Midbrain (tissue), 1 donor: ENCODE data around the gene POC1B.

ENCODE experiments used
- DNase-seq: peaks from one replicate; lab custom pipeline; 2025; lab: John Stamatoyannopoulos, UW

POC1B gene

DNA sequence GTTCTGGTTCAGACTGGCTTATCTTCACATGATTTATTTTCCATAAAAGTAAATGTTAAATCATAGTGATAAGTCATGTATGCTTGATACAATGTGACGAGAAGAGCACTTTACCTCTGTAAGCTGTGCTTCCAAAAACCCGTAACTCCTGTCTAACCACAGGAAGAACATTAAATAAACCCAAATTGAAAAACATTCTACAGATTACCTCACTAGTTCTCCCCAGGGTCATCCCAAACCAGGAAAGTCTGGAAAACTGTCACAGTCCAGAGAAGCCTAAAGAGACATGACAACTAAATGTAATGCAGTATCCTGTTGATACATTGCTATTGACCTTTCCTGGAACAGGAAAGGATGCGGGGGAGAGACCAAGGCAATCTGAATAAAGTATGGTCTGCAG is 141.0 kb downstream of the POC1B start:
- no peak for DNase-seq

DNA sequence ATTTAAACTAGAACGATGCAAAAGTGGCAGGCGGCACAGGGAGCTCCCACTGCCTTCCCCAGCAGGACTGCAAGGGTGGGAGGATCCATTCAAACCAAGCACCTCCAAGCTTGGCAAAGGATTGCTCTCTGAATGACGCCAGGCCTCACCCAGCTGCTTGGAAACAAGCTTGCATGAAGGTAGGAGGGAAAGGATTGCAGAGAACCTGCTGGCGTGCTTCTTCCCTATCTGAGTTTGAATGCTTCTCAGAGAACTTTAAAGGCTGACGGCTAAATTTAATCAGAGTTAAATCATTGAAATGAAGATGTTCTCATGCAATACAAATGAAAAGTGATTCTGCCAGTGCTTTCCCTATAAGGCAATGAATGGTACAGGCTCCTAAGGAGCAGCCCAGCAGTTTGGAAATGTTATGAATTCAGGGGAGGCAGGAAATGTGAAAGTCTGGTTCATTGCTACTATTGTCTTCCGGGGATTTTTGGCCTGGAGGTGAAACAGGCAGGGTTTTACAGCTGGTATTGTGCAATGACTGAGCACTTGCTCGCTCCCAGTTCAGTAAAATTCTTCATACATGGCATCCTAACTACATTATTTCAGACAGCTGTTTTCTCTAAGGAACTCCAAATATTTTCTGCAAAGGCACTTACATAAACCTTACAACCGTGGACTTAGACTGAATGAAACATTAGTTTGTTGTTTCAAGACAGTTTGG is 141.6 kb downstream of the POC1B start:
- no peak for DNase-seq

DNA sequence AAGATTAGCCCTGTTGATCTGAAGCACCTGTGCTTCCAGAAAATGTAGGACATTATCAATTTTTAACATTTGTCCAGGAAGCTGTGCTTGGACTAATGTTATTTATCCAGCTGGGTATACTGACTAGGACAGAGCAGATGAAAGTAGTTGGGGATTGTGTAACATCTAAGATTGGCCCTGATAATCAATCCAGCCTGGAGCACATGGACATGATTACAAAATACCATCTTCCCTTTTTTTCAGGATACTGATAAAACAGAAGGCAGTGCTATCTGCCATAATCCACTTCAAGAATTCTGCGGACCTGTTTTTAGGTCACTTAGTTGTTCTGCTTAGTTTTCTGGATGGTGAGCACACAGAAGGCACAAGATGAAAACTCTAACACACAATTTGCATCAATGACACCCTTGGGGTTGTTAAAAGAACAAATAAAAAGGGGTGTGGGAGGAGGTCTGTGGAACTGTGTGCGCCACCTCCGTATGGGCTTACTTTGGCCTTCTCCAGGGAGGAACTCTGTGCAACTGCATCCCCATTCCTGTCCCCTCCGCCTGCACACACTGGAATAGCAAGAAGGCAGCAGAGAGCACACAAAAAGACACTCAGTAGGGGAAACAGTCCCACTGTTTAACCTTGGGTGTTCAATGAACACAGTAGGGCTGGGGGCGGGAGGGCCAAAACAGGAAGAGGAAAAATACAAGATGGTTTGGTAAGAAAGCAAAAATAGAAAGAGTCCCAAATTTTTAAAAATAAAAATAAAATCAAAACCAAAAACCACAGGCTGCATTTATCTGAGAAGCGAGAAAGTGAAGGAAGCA is 142.4 kb downstream of the POC1B start:
- no peak for DNase-seq

DNA sequence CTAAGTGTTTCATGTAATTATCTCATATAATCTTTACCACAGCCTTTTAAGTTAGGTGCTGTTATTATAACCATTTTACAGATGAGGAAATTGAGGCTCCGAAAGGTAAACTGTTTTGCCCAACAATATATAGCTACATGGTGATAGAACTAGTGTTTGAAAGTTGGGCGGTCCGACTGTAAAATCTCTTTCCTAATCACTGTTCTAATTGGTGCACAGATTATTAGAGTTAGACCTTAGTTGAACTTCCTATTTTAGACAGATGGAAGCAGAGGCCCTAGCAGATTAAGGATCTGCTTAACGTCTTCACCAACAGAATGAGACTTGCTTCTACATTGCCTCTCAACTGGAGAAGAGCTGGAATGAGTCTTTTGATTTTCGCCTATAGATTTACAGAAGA is 143.5 kb downstream of the POC1B start:
- no peak for DNase-seq

DNA sequence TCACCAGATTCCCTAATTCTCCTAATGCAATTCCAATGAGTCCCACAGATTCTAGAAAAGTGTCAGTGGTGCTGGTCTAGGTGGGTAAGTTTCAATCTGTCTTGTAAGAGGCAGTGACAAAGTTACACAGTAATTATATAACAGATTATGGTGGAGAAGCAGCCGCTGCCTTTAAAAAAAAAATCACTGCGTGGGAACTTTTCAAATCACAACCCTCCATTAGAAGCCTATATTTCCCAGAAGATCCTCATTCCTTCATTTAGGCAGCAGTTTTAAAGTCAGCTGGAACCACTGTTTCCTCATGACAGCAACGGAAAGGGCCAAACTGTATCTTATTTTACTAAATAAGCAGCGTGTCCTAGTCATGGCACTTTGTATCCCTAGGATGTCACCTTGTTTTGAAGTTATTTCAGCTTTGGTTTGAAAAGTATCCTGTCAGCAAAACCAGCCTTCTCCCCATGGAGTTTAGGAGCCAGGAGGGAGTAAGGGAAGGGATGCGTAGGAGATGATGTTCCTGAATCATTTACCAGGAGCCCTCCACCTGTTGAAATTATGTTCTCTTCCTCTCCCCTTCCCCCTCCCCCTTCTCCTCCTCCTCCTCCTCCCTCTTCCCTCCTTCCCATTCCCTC is 145.9 kb downstream of the POC1B start:
- no peak for DNase-seq

DNA sequence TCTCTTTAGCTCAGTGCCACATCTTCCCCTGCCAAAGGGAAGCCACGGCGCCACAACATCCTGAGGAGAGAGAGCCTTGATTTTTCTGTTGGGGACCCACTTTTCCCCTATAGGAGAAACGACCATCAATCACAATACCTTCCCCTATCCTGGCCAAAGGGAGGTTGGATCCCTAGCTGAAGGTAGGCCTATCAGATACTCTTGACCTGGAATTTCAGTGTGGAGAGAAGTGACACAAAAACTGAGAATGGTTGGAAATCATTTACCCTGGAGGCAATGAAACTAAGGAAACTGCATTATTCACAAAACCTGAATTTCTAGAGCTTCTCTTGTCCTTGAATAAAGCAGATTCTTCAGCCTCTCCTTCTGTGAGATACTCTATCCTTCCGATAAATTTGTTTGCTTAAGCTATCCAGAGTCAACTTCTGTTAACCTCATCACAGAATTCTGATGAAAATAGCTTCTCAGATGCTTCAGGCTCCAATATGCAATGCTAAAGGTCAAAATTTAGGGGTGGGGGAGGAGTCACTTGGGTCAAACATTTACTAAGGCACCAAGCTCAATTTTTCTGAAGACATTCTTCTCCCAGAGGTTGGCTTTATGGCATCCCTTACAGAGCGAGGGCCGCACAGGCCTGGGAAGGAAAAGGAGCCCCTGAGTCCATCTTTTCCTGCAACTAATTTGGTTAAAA is 146.6 kb downstream of the POC1B start:
- DNase-seq = no peak

DNA sequence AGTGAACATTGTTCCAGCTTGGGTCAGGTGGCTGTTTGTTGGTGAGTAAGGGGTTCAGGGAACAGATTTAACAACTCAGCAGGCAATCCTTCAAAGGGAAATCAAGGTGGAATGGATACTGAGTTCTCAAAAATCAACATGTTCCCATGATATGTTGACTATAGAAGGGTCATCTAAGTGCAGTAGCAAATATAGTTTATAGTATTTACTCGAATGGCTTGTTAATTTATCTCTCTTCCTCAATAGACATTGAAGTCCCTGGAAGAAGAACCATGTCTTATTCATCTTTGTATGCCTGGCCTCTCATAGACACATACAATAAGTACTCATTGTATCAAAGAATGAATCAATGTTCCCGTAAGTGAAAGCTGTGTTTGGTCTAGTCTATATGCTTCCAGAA is 149.0 kb downstream of the POC1B start:
- DNase-seq = no peak

DNA sequence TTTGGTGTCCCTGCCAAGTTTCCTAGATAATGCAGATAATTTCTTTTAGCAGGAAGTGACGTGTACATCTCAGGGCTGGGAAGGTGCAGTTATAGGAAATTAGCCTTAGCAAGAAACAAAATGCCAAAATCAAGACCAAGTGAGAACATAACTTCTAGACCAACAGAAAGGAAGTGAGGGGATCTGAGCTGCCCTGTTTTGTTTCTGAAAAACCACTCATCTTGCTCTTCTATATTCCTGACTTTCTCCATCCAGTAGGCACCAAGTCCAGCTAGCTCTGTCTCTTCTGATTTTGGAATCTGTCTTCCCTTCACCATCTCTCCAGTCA is 149.7 kb downstream of the POC1B start:
- no peak for DNase-seq

DNA sequence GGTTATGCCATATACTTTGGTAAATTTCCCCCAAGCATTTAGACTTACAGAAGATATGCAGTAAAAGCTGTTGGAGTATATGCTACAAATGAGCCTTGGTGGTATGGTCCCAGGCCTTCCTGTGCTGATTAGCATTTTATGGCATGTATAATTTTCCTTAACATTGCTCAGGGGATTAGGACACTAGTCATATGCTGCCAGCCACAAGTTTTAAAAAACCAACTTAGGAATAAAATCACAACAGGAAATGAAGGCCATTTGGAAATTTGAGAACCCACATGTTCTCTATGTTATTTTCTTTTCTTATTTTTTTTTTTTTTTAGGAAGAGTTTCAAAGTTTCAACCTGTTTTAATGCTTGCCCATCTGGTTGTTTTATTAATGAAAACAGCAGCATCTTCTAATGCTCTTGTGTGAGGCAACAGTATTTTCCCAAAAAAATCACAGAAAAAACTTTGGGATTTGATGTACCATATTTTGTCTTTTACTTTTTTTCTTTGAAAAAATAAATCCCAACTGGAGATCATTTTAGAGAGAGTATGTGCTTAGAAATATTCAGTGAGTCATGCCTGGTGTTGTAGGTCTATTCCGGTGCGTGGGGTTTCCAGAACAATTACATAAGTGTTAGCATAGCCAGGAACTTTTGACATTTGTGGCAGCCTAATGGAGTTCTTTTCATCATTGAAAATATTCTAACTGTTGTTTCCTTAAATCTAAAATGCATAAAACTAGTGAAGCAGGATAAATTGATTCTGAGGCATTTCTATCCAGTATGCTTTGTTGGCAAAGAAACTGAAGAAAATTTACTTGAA is 151.9 kb downstream of the POC1B start:
- DNase-seq = no peak

DNA sequence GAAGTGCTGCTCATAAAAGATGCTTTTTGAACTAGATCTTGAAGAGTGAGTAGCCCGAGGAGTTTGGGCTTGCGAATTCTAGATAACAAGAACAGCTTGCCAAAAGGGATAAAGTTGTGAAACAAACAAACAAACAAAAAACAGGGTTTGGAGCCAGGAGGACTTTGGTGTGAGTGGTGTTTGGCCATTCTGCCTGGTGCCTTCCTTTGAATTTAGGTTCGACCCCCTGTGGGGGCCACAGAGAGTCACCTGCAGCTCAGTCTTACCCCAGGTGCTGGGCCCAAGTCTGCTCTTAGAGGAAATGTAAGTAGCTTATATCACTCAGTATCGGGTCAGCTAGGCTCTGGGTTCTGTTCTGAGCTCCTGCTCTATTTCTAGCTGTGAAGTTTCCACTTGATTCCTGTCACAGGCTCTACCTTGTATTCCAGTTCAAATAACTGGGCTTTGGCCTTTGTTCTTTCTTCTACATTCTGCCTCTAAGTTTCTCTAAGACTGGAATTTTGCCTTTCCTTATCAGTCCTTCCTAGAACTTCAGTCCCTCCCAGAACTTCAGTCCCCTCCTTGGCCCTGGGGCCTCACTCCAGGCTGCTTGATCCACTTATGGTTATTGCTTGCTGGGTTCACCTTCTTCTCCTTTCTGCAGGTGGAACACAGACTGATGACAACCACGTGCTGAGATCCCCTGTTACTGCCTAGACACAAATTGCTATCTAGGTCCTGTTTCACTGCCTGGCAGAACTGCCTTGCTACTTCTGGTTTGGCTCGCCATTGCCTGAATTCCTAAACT is 153.1 kb downstream of the POC1B start:
- no peak for DNase-seq

DNA sequence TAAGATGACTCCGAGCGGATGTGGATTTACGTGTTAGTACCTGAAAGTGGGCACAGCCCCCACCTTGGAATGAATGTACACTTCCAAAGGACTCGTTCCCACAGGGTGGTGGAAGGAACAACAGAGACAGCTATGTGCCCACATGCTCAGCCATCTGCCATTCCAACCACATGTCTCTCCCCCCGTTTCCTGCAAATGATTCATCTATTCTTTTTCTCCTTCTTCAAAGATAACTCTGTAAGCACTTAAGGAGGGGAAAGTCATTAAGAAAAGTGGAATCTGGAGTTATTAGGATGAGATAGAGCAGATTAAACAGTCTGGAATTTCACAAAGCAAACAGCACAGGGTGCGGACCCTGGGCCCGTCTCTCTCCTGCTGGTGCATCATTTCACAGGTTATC is 155.0 kb downstream of the POC1B start:
- DNase-seq = no peak

DNA sequence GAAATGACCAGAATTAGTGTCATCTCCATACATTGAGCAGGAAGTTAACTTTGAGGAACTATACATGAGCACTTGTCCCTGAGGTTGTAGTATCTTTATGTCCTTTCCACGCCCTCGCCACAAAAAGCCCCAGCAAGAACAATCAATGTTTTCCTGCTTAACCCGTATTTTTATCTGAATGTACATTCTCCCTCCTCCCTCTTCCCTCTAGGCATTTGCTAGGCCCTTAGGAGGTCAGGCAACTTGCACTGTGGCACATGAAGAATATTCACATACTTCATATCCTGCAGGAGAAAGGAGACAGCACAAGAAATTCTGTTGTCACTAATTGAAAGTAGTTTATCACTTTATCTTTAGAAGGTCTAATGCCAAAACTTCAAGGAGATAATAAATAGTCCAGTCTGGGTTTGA is 155.4 kb downstream of the POC1B start:
- no peak for DNase-seq
